Measurements from ENCODE around the gene FAM43B. TPM values are rescaled to one million over a fixed set of nuclear protein-coding genes. Genes with fewer than 3 reads are reported as not detected.

Gene FAM43B, protein sequence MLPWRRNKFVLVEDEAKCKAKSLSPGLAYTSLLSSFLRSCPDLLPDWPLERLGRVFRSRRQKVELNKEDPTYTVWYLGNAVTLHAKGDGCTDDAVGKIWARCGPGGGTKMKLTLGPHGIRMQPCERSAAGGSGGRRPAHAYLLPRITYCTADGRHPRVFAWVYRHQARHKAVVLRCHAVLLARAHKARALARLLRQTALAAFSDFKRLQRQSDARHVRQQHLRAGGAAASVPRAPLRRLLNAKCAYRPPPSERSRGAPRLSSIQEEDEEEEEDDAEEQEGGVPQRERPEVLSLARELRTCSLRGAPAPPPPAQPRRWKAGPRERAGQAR
- 0.32 TPM in 1 of 2 replicates, not detected in the other for total RNA-seq

DNA sequence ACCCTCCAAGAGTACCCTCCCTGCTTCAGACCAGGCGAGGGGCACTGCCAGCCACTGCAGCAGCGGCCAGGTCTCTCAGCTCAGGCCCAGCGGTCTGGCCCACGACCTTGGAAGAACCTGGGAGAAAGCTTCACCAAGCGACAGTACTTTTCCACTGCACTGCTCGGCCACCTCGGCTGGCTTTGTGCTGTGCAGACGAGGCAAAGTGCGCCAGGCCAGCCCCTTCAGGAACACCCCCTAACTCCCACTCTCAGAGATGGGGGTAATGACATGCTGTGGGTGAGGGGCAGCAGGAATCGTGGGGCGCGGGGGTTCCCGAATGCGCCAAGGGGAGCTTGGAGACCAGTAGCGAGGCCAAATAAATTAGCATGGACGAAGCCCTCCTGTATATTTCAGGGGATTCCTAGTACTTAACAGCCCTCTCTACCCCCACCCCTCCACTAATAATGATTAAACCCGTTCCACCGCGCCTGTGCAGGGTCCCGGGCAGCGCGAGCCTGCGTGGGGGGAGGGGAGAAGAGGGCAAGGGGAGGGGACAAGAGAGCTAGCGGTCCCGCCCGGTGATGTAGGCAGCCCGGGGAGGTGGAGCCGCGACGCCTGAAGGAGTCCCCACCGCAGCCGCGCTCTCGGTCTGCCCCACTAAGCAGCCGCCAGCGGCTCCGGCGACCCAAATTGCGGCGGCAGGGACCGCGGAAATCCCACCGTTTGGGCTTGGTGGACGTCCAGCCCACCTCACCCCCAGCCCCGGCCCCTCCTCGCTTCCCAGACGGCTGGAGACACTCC is at the start of gene FAM43B:
TSS of gene FAM43B (plus strand) at position 629 of the 783 bp plus-strand sequence. CDS start 401 bp downstream, outside the sequence.

DNA sequence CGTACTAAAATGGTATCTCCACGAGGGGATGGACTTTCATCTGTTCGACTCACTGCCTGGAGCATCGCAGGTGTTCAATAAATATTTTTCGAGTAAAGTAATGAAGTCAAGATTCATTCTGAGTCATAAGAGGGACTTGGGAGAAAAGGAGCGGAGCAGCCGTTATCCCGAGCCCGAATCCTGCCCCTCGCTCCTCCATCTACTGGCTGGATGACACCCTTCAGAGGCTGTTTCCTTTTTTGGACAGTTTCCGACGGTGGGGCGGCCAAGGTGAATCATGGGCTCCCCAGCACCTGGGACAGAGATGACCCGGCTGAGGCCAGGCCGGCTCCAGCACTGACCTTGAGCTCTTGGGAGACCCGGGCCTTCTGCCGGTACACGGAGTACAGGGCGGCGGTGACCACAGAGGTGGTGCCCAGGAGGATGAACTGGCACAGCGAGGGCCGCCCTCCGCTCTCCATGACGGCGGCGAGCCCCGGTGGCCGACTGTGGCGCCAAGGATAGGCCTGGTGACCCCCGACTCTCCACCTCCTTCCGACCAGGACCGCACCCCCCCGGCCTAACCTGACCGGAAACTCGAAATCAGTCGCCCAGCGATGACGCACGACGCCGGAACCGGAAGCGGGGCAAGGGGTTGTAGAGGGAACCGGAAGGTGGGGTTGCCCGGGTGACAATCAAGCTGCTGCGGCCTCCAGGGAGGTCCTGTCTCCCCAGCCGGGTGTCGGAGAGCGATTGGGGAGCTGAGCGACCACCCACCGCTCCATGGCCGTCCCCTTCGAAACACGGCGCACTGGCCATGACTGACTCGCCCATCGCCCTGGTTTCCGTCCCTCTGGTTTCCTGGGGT is 44.6 kb upstream of the FAM43B start, which contains the start of gene MUL1:
TSS of gene MUL1 (minus strand) at position 588 of the 847 bp plus-strand sequence. CDS start at position 461, 127 bp downstream.

DNA sequence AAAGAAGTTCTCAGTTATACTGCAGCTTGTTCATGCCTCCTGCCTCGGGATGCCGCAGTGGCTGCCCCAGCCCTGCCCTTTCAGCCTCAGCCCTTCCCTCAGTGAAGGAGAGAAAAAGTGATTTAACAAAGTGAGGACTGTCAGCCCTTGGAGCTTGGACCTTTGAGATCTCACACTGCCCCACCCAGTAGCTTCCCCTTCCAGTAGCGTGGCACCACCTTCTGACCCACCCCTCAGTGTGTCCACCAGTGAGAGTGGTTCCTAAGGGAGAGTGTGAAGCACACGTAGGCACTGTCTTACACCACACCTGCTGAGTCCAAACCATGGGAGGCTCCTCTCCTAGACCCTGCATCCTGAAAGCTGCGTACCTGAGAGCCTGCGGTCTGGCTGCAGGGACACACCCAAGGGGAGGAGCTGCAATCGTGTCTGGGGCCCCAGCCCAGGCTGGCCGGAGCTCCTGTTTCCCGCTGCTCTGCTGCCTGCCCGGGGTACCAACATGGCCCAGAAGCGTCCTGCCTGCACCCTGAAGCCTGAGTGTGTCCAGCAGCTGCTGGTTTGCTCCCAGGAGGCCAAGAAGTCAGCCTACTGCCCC is 36.4 kb downstream of the FAM43B start, which contains the start of gene CDA:
TSS of gene CDA (plus strand) at position 464 of the 592 bp plus-strand sequence. CDS start at position 497, 33 bp downstream.

Other genes with a start within 250 kb of the FAM43B start
- gene CAMK2N1, start 66.4 kb upstream of the FAM43B start, total RNA-seq = 5.4 and 11.2 TPM in 2 replicates
- 30.3 and 30.8 TPM in 2 replicates for gene MUL1, start 44.4 kb upstream of the FAM43B start, total RNA-seq
- 1.6 TPM in 1 of 2 replicates, not detected in the other for gene CDA, start 36.5 kb downstream of the FAM43B start, total RNA-seq
- 56.5 and 73.4 TPM in 2 replicates for gene PINK1, start 80.9 kb downstream of the FAM43B start, total RNA-seq
- gene DDOST, start 108.8 kb downstream of the FAM43B start, total RNA-seq = 405 and 439 TPM in 2 replicates
- gene KIF17, start 165.4 kb downstream of the FAM43B start, total RNA-seq = 0.81 TPM in 1 of 2 replicates, not detected in the other
- 0.54 and 1.3 TPM in 2 replicates for gene SH2D5, start 180.1 kb downstream of the FAM43B start, total RNA-seq
- 124 and 147 TPM in 2 replicates for gene HP1BP3, start 234.7 kb downstream of the FAM43B start, total RNA-seq